HepG2 (cell line): Measurements from ENCODE around the gene CCNF.

Experiments
- CTCF ChIP-seq: sonication (generic); formaldehyde crosslinking; IDR thresholded peaks from 2 replicates; pipeline ENCODE4 v1.5.0; 2020; ENCODE audit warnings: mild to moderate bottlenecking, missing genetic modification reagents, moderate library complexity
- REST ChIP-seq, 2 experiments: IDR thresholded peaks; 2 replicates each; pipeline ENCODE4 v1.6.1; 2011 to 2012; ENCODE audit warnings: low read length in 2 of 2, borderline replicate concordance in 1 of 2, low read depth in 1 of 2, mild to moderate bottlenecking in 1 of 2, moderate library complexity in 1 of 2
- ZNF280D ChIP-seq: sonication (generic); formaldehyde crosslinking; IDR thresholded peaks from 2 replicates; pipeline ENCODE4 v1.5.1; 2020; ENCODE audit warnings: mild to moderate bottlenecking, missing genetic modification reagents
- ZNF629 ChIP-seq: sonication (generic); formaldehyde crosslinking; conservative IDR thresholded peaks from 2 replicates; pipeline ENCODE4 v1.5.0; 2020; ENCODE audit warnings: missing genetic modification reagents

GRCh38 chr16:2482249-2482648, 53.0 kb downstream of the CCNF start:
- no peak for TF ChIP-seq ZNF280D (CRISPR knock-in tag)
- no peak for TF ChIP-seq CTCF
- TF ChIP-seq ZNF629 (CRISPR knock-in tag) = no peak
- TF ChIP-seq REST (IDR thresholded peaks at IDR 0.05; ENCODE audit: borderline replicate concordance in 1 of 2, low read depth in 1 of 2, low read length in 2 of 2) = no peak
